GM18909 (cell line): ENCODE measurements around the gene C17orf78.
"Not testable (repeated sequence)": the region's sequence is repeated elsewhere in the genome, so short reads cannot be mapped to it uniquely, and the experiment has no call there.

Experiments
- ATAC-seq: cut with Tn5 transposase; IDR thresholded peaks from one replicate; pipeline ENCODE4 v1.9.1; 2021; ENCODE audit warnings: mild to moderate bottlenecking; ENCODE audit not compliant: unreplicated experiment, poor library complexity

C17orf78 gene

GRCh38 chr17:37430051-37430627 is 54.4 kb downstream of the C17orf78 start:
- ATAC-seq: no peak

GRCh38 chr17:37432671-37433070 is 56.9 kb downstream of the C17orf78 start:
- no peak for ATAC-seq

GRCh38 chr17:37438141-37438540 is 62.4 kb downstream of the C17orf78 start:
- ATAC-seq: no peak

- ATAC-seq: no peak
Measured at GRCh38 chr17:37440424-37440823, 64.6 kb downstream of the C17orf78 start.

DNA sequence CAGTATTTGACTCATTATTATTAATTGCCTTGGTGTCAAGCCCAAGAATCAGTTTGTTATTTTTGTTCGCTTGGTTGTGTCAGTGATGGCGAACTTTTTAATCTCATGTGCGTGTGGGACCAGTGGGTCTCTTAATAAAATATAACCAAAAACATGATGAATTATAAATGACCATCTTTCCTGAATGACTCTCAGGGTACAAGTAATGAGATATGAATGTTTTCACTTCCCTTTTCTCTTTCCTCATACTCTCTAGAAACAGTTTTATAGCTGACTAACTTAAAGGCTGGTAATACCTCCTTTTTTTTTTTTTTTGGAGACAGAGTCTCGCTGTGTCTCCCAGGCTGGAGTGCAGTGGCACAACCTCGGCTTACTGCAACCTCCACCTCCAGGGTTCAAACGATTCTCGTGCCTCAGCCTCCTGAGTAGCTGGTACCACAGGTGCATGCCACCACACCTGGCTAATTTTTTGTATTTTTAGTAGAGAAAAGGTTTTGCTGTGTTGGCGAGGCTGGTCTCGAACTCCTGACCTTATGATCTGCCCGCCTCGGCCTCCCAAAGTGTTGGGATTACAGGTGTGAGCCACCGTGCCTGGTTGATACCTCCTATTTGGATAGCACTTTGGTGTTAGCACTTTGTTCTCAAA is 65.7 kb downstream of the C17orf78 start:
- not testable (repeated sequence) for ATAC-seq
